ENCODE results near the gene BLOC1S5.

The BLOC1S5 gene

GRCh38 chr6:8087870-8088754 is 23.9 kb upstream of the BLOC1S5 start:
- Histone ChIP-seq H3K9ac (ENCODE audit: low read depth, low read length) (no peak overlapping the region), H3K4me1 (ENCODE audit: insufficient read depth, low read length) (peaks cover 26% of the 10 kb centered on the region), H3K36me3 (ENCODE audit: insufficient read depth, low read length) (peaks cover 19% of the 10 kb centered on the region), H3K9me3 (ENCODE audit: control insufficient read depth, insufficient read depth, low read length) (no peaks in the 10 kb centered on the region; the same call in 1 of the 2 replicates)

DNA sequence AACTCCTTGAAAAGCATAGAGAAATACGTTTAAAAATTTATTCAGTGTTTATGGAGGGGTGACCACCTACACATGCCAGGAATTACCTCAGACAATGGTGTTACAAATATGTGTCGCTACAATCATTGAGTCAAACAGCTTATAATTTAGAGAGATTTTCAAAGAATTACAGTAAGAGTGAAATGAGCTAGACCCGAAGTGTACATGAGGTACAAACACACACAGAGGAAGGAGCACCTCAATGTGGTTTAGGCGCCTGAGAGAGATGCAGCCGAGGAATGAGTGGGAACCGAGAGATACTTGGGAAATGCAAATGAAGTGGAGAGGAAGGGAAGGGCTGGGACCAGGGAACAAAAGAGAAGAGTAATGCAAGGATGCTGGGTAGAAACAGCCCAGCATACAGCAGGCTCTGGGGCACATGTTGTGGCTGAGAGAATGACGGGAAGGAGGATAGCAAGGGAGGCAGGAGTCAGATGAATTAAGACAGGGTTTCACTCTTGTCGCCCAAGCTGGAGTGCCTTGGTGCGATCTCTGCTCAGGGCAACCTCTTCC is 22.6 kb upstream of the BLOC1S5 start:
- H3K36me3 ChIP-seq (ENCODE audit: insufficient read depth, low read length): peaks cover 17% of the 10 kb centered on the region
- no peaks in the 10 kb centered on the region; the same call in 1 of the 2 replicates for H3K9me3 ChIP-seq (ENCODE audit: control insufficient read depth, insufficient read depth, low read length)
- peaks cover 30% of the 10 kb centered on the region for H3K4me1 ChIP-seq (ENCODE audit: insufficient read depth, low read length)
- H3K9ac ChIP-seq (ENCODE audit: low read depth, low read length): no peak overlapping the region

DNA sequence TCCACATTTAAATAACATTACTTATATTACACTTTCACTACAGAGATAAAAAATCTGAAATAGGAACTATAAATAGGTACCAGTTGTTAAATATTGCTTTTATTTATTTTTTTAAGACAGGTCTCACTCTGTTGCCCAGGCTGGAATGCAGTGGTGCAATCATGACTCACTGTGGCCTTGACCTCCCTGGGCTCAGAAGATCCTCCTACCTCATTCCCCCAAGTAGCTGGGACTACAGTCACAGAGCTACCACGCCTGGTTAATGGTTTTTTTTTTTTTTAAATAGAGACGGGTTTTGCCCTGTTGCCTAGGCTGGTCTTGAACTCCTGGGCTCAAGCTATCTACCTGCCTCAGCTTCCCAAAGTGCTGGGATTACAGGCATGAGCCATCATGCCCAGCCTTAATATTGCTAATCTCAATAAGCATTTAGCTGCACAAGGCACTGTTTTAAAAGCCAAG is 20.9 kb upstream of the BLOC1S5 start:
- H3K4me1 ChIP-seq (ENCODE audit: insufficient read depth, low read length): peaks cover 30% of the 10 kb centered on the region
- H3K9me3 ChIP-seq (ENCODE audit: control insufficient read depth, insufficient read depth, low read length): no peaks in the 10 kb centered on the region
- peaks cover 16% of the 10 kb centered on the region for H3K36me3 ChIP-seq (ENCODE audit: insufficient read depth, low read length)
- H3K9ac ChIP-seq (ENCODE audit: low read depth, low read length): no peak overlapping the region

- Histone ChIP-seq H3K9ac (ENCODE audit: low read depth, low read length) (no peak overlapping the region), H3K4me1 (ENCODE audit: insufficient read depth, low read length) (peaks cover 30% of the 10 kb centered on the region), H3K36me3 (ENCODE audit: insufficient read depth, low read length) (peaks cover 15% of the 10 kb centered on the region), H3K9me3 (ENCODE audit: control insufficient read depth, insufficient read depth, low read length) (no peaks in the 10 kb centered on the region)
These were observed 20.4 kb upstream of the BLOC1S5 start for GRCh38 chr6:8084586-8084985.

DNA sequence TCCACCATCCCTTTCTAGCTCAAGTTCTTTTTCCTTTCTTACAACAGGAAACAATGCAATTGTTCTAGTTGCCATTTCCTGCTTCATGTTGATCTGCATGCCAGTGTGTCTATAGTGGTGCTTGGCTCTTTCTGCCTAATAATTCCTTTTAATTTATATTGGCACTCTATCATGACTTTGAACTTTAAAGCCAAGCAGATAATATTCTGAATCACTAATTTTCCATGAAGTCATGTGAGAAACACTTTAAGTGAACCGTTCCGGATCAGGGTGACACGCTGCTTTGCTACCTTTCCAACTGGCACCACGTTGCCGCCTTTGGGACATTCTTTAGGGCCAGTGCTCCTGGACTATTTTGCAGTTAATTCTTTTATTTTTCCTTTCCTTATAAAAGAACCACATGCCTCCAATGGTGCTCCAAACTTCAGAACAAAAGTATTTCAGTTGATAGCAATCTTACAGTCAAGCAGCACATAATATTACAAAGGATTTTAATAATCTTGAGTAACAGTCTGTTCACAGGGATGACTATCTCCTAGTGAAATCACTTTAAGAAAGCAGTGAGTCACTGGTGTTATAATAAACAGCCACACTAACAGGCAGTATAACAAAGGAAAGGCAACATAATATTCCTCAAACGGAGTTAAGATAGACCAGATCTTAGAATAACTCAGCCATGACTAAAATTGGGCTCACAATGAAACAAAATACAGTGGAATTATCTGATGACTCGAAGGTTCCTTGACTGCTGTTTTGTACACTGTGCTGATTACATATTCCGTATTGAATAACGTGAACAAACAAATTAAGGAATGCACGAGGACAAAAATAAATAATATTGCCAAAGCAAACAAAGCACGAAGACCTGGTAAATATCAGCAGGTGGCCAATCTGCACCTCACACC is 19.0 kb upstream of the BLOC1S5 start:
- Histone ChIP-seq H3K9ac (ENCODE audit: low read depth, low read length) (no peak overlapping the region), H3K36me3 (ENCODE audit: insufficient read depth, low read length) (peaks cover 3% of the 10 kb centered on the region), H3K9me3 (ENCODE audit: control insufficient read depth, insufficient read depth, low read length) (no peaks in the 10 kb centered on the region), H3K4me1 (ENCODE audit: insufficient read depth, low read length) (peaks cover 30% of the 10 kb centered on the region)

DNA sequence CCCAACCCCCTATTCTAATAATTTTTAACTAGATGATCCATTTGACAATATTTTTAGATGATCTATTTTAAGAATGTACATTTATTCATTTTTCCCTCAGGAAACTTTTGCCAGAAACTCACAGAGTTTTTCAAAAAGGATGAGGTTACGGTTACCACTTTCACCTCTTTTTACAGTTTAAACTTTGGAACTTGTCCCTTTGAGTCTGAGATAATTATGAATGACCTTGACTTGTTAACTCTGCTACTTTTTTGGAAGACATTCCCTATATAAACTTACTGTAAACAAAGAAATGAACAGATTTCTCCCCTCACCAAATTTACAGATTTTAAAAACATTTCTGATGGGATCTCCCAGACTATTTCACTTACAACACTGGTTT is 18.4 kb upstream of the BLOC1S5 start:
- H3K4me1 ChIP-seq (ENCODE audit: insufficient read depth, low read length): peaks cover 30% of the 10 kb centered on the region
- H3K36me3 ChIP-seq (ENCODE audit: insufficient read depth, low read length): peaks cover 3% of the 10 kb centered on the region
- no peak overlapping the region for H3K9ac ChIP-seq (ENCODE audit: low read depth, low read length)
- no peaks in the 10 kb centered on the region for H3K9me3 ChIP-seq (ENCODE audit: control insufficient read depth, insufficient read depth, low read length)

DNA sequence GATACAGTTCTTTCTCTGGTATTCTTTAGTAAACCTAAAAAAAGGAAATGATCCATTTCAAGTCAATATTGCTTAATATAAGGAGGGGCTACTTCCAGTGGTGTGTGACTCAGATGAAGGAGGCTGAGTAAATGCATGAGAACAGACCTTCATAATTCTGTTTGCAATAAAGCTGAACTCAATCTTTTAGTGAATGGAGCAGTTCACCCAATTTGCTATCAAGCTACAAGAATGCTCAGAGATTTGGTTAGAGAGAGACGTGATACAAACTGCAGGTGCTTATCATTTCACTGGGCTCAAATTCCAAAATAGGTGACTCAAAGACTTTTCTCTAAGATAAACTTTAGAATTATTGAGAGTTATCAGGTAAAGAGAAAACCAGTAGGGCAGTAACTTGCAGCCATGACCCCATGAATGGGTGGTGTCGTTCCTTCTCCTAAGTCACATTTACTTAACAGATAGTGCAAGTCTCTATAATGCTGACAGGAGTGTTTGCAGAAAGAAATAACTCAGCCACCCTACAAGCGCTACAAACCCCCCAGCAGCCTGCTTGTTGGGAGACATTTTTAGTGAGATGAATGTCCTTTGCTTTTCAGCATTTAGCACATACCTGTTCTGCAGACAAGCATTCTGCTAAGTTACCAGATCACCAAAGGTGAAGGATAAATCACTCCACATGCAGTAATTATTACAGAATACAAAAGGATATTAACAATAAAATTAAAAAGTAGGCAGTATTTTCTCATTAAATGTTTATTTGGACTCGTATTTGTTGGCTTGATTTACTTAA is 16.4 kb upstream of the BLOC1S5 start:
- H3K9me3 ChIP-seq (ENCODE audit: control insufficient read depth, insufficient read depth, low read length): no peaks in the 10 kb centered on the region
- peaks cover 3% of the 10 kb centered on the region; the same call in 1 of the 2 replicates for H3K36me3 ChIP-seq (ENCODE audit: insufficient read depth, low read length)
- peaks cover 23% of the 10 kb centered on the region for H3K4me1 ChIP-seq (ENCODE audit: insufficient read depth, low read length)
- H3K9ac ChIP-seq (ENCODE audit: low read depth, low read length): no peak overlapping the region

- Histone ChIP-seq H3K9ac (ENCODE audit: low read depth, low read length) (no peak overlapping the region), H3K9me3 (ENCODE audit: control insufficient read depth, insufficient read depth, low read length) (no peaks in the 10 kb centered on the region), H3K4me1 (ENCODE audit: insufficient read depth, low read length) (peaks cover 14% of the 10 kb centered on the region), H3K36me3 (ENCODE audit: insufficient read depth, low read length) (peaks cover 3% of the 10 kb centered on the region; the same call in 1 of the 2 replicates)
These were observed 14.9 kb upstream of the BLOC1S5 start for GRCh38 chr6:8079126-8079525.

DNA sequence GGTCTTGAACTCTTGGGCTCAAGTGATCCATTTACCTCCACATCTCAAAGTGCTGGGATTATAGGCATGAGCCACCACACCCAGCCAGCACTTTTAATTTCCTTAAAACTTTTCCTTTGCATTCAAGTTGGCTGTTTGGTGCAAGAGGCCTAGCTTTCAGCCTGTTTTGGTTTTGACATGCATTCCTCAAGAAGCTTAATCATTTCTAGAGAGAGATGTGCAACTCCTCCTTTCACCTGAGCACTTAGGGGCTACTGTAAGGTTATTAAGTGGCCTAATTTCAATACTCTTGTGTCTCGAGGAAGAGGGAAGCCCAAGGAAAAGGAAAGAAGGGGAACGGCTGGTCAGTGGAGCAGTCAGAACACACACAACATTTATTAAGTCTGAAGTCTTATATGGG is 13.8 kb upstream of the BLOC1S5 start:
- peaks cover 3% of the 10 kb centered on the region for H3K4me1 ChIP-seq (ENCODE audit: insufficient read depth, low read length)
- H3K36me3 ChIP-seq (ENCODE audit: insufficient read depth, low read length): no peaks in the 10 kb centered on the region; the same call in 1 of the 2 replicates
- H3K9me3 ChIP-seq (ENCODE audit: control insufficient read depth, insufficient read depth, low read length): no peaks in the 10 kb centered on the region
- no peak overlapping the region for H3K9ac ChIP-seq (ENCODE audit: low read depth, low read length)

- no peaks in the 10 kb centered on the region for H3K9me3 ChIP-seq (ENCODE audit: control insufficient read depth, insufficient read depth, low read length)
- no peaks in the 10 kb centered on the region for H3K4me1 ChIP-seq (ENCODE audit: insufficient read depth, low read length)
- H3K9ac ChIP-seq (ENCODE audit: low read depth, low read length): no peak overlapping the region
- H3K36me3 ChIP-seq (ENCODE audit: insufficient read depth, low read length): no peaks in the 10 kb centered on the region; the same call in 1 of the 2 replicates
These were observed 11.5 kb upstream of the BLOC1S5 start for GRCh38 chr6:8075704-8076103.

DNA sequence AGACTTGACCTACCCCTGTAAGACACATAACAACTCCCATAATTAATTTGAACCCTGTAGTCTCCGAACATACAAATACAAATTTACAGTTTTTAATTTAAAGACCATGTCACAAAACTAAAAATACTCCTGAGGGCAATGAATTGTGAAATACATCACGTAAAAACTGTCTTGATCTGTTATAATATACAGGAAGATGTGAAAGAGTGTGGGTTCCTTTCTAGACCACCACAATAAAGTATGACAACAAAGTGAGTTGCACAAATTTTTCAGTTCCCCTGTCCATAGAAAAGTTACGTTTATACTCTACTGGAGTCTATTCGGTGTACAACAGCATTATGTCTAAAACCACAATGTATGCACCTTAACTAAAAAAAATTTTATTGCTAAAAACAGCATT is 11.0 kb upstream of the BLOC1S5 start:
- no peaks in the 10 kb centered on the region for H3K36me3 ChIP-seq (ENCODE audit: insufficient read depth, low read length)
- H3K9ac ChIP-seq (ENCODE audit: low read depth, low read length): no peak overlapping the region
- no peaks in the 10 kb centered on the region for H3K9me3 ChIP-seq (ENCODE audit: control insufficient read depth, insufficient read depth, low read length)
- no peaks in the 10 kb centered on the region for H3K4me1 ChIP-seq (ENCODE audit: insufficient read depth, low read length)

DNA sequence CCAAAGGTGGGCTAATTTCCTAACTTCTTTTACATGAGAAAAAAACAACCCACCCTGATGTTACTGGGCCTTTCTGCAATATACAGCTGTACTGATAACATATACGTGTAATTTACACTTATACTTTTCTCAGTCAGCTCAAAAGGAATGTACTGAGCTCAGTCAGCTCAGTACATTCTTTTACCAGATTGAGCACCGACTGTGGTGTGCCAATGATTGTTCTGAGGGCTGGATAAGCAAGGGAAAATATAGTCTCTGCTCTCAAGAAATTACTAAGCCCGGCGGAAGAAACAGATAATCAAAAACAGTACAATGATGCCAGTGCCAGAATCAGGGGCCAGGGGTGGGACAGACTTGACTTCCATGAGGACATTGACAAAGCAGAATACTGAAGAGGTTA is 10.0 kb upstream of the BLOC1S5 start:
- Histone ChIP-seq H3K4me1 (ENCODE audit: insufficient read depth, low read length) (no peaks in the 10 kb centered on the region), H3K9ac (ENCODE audit: low read depth, low read length) (no peak overlapping the region), H3K36me3 (ENCODE audit: insufficient read depth, low read length) (no peaks in the 10 kb centered on the region), H3K9me3 (ENCODE audit: control insufficient read depth, insufficient read depth, low read length) (no peaks in the 10 kb centered on the region)

DNA sequence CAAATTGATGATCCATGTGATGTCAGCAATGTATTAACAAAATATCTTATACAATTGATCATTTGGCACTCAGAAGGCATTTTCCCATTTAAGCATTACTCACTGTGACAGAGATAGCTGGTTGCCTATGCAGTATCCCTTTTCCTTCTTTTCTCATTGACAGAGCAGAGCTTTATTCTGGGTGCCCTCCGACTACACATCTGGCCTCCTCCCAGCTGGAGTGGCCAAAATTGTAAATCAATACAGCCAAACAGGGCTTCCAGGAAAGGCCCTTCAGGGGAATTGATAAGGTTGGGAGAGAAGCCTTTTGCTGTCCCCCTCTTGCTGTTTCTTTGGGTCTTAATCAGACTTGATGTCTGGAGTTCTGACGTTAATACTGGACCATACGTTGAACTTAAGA is 9.6 kb upstream of the BLOC1S5 start:
- Histone ChIP-seq H3K36me3 (ENCODE audit: insufficient read depth, low read length) (no peaks in the 10 kb centered on the region), H3K9ac (ENCODE audit: low read depth, low read length) (no peak overlapping the region), H3K4me1 (ENCODE audit: insufficient read depth, low read length) (no peaks in the 10 kb centered on the region), H3K9me3 (ENCODE audit: control insufficient read depth, insufficient read depth, low read length) (no peaks in the 10 kb centered on the region)

DNA sequence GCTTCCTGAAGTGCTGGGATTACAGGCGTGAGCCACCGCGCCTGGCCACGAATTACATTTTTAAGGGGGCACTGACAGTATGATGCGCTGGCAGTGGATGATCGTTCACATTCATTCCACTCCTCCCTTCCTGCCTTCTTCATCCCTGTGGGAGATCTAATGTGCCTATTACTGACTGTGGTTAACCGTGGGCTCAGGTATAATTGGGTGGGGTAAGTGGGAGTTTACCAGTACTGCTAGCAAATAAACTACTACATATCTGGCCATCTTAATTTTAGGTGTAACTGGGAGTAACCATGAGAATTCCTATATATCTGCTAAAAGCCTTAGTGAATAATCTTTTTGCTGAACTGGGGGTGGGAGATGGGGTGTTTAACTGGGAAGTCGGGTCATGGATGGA is 6.5 kb upstream of the BLOC1S5 start:
- H3K36me3 ChIP-seq (ENCODE audit: insufficient read depth, low read length): no peaks in the 10 kb centered on the region
- H3K9ac ChIP-seq (ENCODE audit: low read depth, low read length): no peak overlapping the region
- peaks cover 1% of the 10 kb centered on the region; the same call in 1 of the 2 replicates for H3K4me1 ChIP-seq (ENCODE audit: insufficient read depth, low read length)
- H3K9me3 ChIP-seq (ENCODE audit: control insufficient read depth, insufficient read depth, low read length): no peaks in the 10 kb centered on the region

Measured in ES-I3 (cell line).